A673 (cell line): ENCODE data around the gene ZDHHC22. TPM values are rescaled to one million over a fixed set of nuclear protein-coding genes. Genes with fewer than 3 reads are reported as not detected.

Source experiments
- BruUV-seq: library from RNA; stranded (reverse); fragments of 400-500 nt; replicated peaks from 2 replicates; lab custom pipeline; 2021; lab: Mats Ljungman, UMichigan
- CTCF ChIA-PET: fragments of 300-600 bp; sonication (Branson Sonifier 250); formaldehyde crosslinking; loops from one replicate; lab custom pipeline; 2022; ENCODE audit warnings: antibody characterized with exemption; lab: Charles Lee
- POLR2A ChIA-PET: fragments of 300-600 bp; sonication (Branson Sonifier 250); formaldehyde crosslinking; loops from one replicate; lab custom pipeline; 2022; ENCODE audit warnings: antibody characterized with exemption; ENCODE audit not compliant: low non-redundant PET; lab: Charles Lee
- DNase-seq: peaks from one replicate; pipeline ENCODE4 v3.0.0-alpha.2; 2015; ENCODE audit warnings: low spot score
- H3K27ac ChIP-seq: fragments of 200-600 bp; sonication (generic); 2 replicates; pipeline ENCODE4 v1.5.1; 2016; ENCODE audit warnings: mixed run types, low read depth, mild to moderate bottlenecking, mixed read lengths, antibody characterized with exemption, low read length; ENCODE audit not compliant: poor library complexity, severe bottlenecking
- H3K27me3 ChIP-seq: fragments of 200-600 bp; sonication (generic); replicated peaks from 2 replicates; pipeline ENCODE4 v1.6.1; 2017; ENCODE audit warnings: mixed run types, low read depth, mild to moderate bottlenecking, mixed read lengths, antibody characterized with exemption, low read length; ENCODE audit not compliant: insufficient read depth, poor library complexity
- H3K36me3 ChIP-seq: fragments of 200-600 bp; sonication (generic); 2 replicates; pipeline ENCODE4 v1.6.1; 2016; ENCODE audit warnings: mixed run types, mild to moderate bottlenecking, mixed read lengths, antibody characterized with exemption, low read length; ENCODE audit not compliant: insufficient read depth, poor library complexity, severe bottlenecking
- H3K4me1 ChIP-seq: fragments of 200-600 bp; sonication (generic); 2 replicates; pipeline ENCODE4 v1.6.1; 2017; ENCODE audit warnings: mixed run types, mild to moderate bottlenecking, mixed read lengths, antibody characterized with exemption, low read length; ENCODE audit not compliant: insufficient read depth, poor library complexity, severe bottlenecking
- H3K4me3 ChIP-seq: fragments of 200-600 bp; sonication (generic); 2 replicates; pipeline ENCODE4 v1.5.1; 2016; ENCODE audit warnings: low read depth, mixed run types, mild to moderate bottlenecking, mixed read lengths, low read length; ENCODE audit not compliant: poor library complexity, severe bottlenecking
- H3K9me3 ChIP-seq: fragments of 200-600 bp; sonication (generic); 2 replicates; pipeline ENCODE4 v1.6.1; 2016; ENCODE audit warnings: mixed run types, low read depth, mild to moderate bottlenecking, mixed read lengths, antibody characterized with exemption, low read length; ENCODE audit not compliant: poor library complexity, severe bottlenecking
- CTCF ChIP-seq: fragments of 300-800, 200-600 bp; sonication (generic); conservative IDR thresholded peaks from 2 replicates; pipeline ENCODE4 v1.5.1; 2017; ENCODE audit warnings: low read depth, mild to moderate bottlenecking, antibody characterized with exemption, low read length, moderate library complexity, mixed read lengths
- EZH2 ChIP-seq: fragments of 200-600 bp; sonication (generic); IDR thresholded peaks from 2 replicates; pipeline ENCODE4 v1.6.1; 2017; ENCODE audit warnings: borderline replicate concordance, low read depth, mild to moderate bottlenecking, mixed read lengths, antibody characterized with exemption, low read length; ENCODE audit not compliant: poor library complexity, severe bottlenecking
- intact Hi-C: fragments of 100-400 bp; cut with micrococcal nuclease; formaldehyde crosslinking; loops from one replicate; pipeline ENCODE4 v1.10.0; 2022; ENCODE audit not compliant: unreplicated experiment
- total RNA-seq: library from RNA; stranded (reverse); gene quantifications from 2 replicates; pipeline ENCODE4 v1.2.3, GENCODE V29; 2021

The ZDHHC22 gene
- total RNA-seq, 1 experiment from 2014 or later = 0.60 TPM

GRCh38 chr14:77091518-77091917, 50.1 kb downstream of the ZDHHC22 start:
- Histone ChIP-seq H3K27ac (no peak overlapping the region), H3K27me3 (no peaks in the 10 kb centered on the region), H3K4me1 (no peaks in the 10 kb centered on the region), H3K9me3 (peaks cover 13% of the 10 kb centered on the region), H3K4me3 (no peak overlapping the region), H3K36me3 (no peaks in the 10 kb centered on the region)
- no peak for TF ChIP-seq EZH2
- TF ChIP-seq CTCF = no peak
- no peak for DNase-seq
- intact Hi-C loops = no loop called here
- CTCF ChIA-PET = interaction anchor here (0.9 kb wide), 1 partner anchor 216 kb away, joined by 3 read pairs; no protein-coding TSS in a partner anchor
- no TSS peak for BruUV-seq
- POLR2A ChIA-PET = no interaction called here

DNA sequence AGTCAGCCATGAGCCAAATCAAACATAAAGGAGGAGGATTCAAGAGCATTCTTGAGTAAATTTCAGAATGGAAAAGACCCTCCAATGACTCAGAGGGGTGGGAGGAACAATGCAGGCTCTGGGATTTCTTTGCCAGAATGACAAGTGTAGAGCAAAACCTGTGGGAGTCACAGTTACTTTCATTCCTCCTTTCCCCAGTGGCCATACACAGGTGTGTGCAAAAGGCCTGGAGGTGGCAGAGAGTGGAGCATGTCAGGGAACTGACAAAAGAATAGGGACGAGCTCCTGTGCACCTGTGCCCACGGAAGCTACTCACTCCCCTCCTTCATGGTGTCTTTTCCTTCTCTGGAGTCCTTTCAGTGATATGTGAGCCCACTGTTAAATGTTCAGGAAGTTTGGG, 52.9 kb downstream of the ZDHHC22 start:
- BruUV-seq = no TSS peak
- ChIA-PET CTCF (no interaction called here), POLR2A (no interaction called here)
- Histone ChIP-seq H3K9me3 (peaks cover 13% of the 10 kb centered on the region), H3K4me1 (no peaks in the 10 kb centered on the region), H3K27me3 (no peaks in the 10 kb centered on the region), H3K4me3 (no peak overlapping the region), H3K27ac (no peak overlapping the region), H3K36me3 (no peaks in the 10 kb centered on the region)
- no peak for TF ChIP-seq EZH2
- TF ChIP-seq CTCF = no peak
- intact Hi-C loops = no loop called here
- DNase-seq = no peak

GRCh38 chr14:77088219-77088618, 53.4 kb downstream of the ZDHHC22 start:
- TF ChIP-seq EZH2 = no peak
- TF ChIP-seq CTCF = no peak
- no peaks in the 10 kb centered on the region for H3K36me3 ChIP-seq
- no peak overlapping the region for H3K27ac ChIP-seq
- BruUV-seq = no TSS peak
- H3K4me3 ChIP-seq = no peak overlapping the region
- peaks cover 13% of the 10 kb centered on the region for H3K9me3 ChIP-seq
- ChIA-PET CTCF (no interaction called here), POLR2A (no interaction called here)
- no peaks in the 10 kb centered on the region for H3K27me3 ChIP-seq
- intact Hi-C loops = no loop called here
- no peak for DNase-seq
- no peaks in the 10 kb centered on the region for H3K4me1 ChIP-seq
